NB4 (cell line): ENCODE data around the gene ICAM1.

Experiments used
- MYC ChIP-seq: IDR thresholded peaks from 2 replicates; pipeline ENCODE4 v1.6.1; 2011; ENCODE audit warnings: low read depth, low read length
- POLR2A ChIP-seq: IDR thresholded peaks from 2 replicates; pipeline ENCODE4 v1.6.1; 2011; ENCODE audit warnings: mild to moderate bottlenecking; ENCODE audit not compliant: insufficient read length; ENCODE audit errors: extremely low read depth
- TF ChIP-seq, protein P1 (sequence below): IDR thresholded peaks from one replicate; pipeline ENCODE4 v1.5.1; 2012; ENCODE audit warnings: low read depth, low read length
- TF ChIP-seq, protein P2 (sequence below): IDR thresholded peaks from 2 replicates; pipeline ENCODE4 v1.6.1; 2011; ENCODE audit warnings: low read depth, low read length

DNA sequence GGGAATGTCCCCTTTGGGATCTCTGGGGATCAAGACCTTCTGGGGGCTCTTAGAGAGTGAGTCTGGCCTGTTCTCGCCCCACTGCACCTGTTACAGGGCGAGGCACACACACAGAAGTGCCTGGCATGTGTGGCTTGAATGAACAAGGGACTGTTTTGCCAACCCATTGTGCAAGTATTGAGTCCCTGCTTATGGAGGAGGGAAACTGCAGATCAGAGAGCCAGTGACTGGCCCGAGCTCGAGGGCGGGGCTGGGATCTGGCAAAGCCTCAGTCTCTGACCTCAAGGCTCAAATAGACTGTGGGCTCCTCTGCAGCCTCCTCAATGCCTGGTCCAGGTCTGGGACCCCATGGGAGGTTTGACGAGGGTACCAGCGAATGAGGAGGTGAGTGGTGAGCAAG, 56.9 kb downstream of the ICAM1 start:
- no peak for TF ChIP-seq POLR2A
- TF ChIP-seq, protein P1, sequence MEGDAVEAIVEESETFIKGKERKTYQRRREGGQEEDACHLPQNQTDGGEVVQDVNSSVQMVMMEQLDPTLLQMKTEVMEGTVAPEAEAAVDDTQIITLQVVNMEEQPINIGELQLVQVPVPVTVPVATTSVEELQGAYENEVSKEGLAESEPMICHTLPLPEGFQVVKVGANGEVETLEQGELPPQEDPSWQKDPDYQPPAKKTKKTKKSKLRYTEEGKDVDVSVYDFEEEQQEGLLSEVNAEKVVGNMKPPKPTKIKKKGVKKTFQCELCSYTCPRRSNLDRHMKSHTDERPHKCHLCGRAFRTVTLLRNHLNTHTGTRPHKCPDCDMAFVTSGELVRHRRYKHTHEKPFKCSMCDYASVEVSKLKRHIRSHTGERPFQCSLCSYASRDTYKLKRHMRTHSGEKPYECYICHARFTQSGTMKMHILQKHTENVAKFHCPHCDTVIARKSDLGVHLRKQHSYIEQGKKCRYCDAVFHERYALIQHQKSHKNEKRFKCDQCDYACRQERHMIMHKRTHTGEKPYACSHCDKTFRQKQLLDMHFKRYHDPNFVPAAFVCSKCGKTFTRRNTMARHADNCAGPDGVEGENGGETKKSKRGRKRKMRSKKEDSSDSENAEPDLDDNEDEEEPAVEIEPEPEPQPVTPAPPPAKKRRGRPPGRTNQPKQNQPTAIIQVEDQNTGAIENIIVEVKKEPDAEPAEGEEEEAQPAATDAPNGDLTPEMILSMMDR = no peak
- TF ChIP-seq, protein P2, sequence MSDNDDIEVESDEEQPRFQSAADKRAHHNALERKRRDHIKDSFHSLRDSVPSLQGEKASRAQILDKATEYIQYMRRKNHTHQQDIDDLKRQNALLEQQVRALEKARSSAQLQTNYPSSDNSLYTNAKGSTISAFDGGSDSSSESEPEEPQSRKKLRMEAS = no peak
- no peak for TF ChIP-seq MYC
